Hepatocyte (in vitro differentiated cells): ENCODE measurements around the gene MAST2. TPM values are rescaled to one million over a fixed set of nuclear protein-coding genes. Genes with fewer than 3 reads are reported as not detected.

ENCODE experiments used
- DNase-seq: peaks from one replicate; pipeline ENCODE4 v3.0.0-alpha.2; 2016; ENCODE audit warnings: low spot score
- H2AFZ ChIP-seq: fragments of 200-600 bp; sonication (generic); 2 replicates; pipeline ENCODE4 v1.6.0; 2016; ENCODE audit warnings: antibody characterized with exemption, mild to moderate bottlenecking
- H3K27ac ChIP-seq: fragments of 200-600 bp; sonication (generic); 2 replicates; pipeline ENCODE4 v1.5.1; 2016; ENCODE audit warnings: mild to moderate bottlenecking
- H3K27me3 ChIP-seq: fragments of 200-600 bp; sonication (generic); 2 replicates; pipeline ENCODE4 v1.6.1; 2016
- H3K36me3 ChIP-seq: fragments of 200-600 bp; sonication (generic); replicated peaks from 2 replicates; pipeline ENCODE4 v1.5.1; 2016; ENCODE audit warnings: low read depth; ENCODE audit not compliant: insufficient read depth
- H3K4me1 ChIP-seq: fragments of 200-600 bp; sonication (generic); 2 replicates; pipeline ENCODE4 v1.5.1; 2016; ENCODE audit warnings: mild to moderate bottlenecking, moderate library complexity; ENCODE audit not compliant: insufficient read depth
- H3K4me2 ChIP-seq: fragments of 200-600 bp; sonication (generic); 2 replicates; pipeline ENCODE4 v1.6.0; 2016
- H3K4me3 ChIP-seq: fragments of 200-600 bp; sonication (generic); 2 replicates; pipeline ENCODE4 v1.5.1; 2016; ENCODE audit warnings: mild to moderate bottlenecking
- H3K79me2 ChIP-seq: fragments of 200-600 bp; sonication (generic); 2 replicates; pipeline ENCODE4 v1.6.0; 2017; ENCODE audit warnings: mild to moderate bottlenecking
- H3K9me2 ChIP-seq: fragments of 200-600 bp; sonication (generic); replicated peaks from 2 replicates; pipeline ENCODE4 v1.6.0; 2017; ENCODE audit warnings: mild to moderate bottlenecking; ENCODE audit not compliant: insufficient read depth
- H3K9me3 ChIP-seq: fragments of 200-600 bp; sonication (generic); 2 replicates; pipeline ENCODE4 v1.5.1; 2016; ENCODE audit warnings: low read depth, mild to moderate bottlenecking
- H4K20me1 ChIP-seq: fragments of 200-600 bp; sonication (generic); 2 replicates; pipeline ENCODE4 v1.6.0; 2016; ENCODE audit warnings: mild to moderate bottlenecking; ENCODE audit not compliant: insufficient read depth, poor library complexity, severe bottlenecking
- CTCF ChIP-seq: fragments of 200-600 bp; sonication (generic); IDR thresholded peaks from 2 replicates; pipeline ENCODE4 v1.5.1; 2016; ENCODE audit warnings: antibody characterized with exemption, mild to moderate bottlenecking; ENCODE audit not compliant: poor library complexity
- EZH2 ChIP-seq: fragments of 200-600 bp; sonication (generic); IDR thresholded peaks from 2 replicates; pipeline ENCODE4 v1.6.1; 2016; ENCODE audit warnings: antibody characterized with exemption, mild to moderate bottlenecking, borderline replicate concordance
- EZH2phosphoT487 ChIP-seq: fragments of 200-600 bp; sonication (generic); IDR thresholded peaks from one replicate; pipeline ENCODE4 v1.6.1; 2018; ENCODE audit warnings: antibody characterized with exemption, mild to moderate bottlenecking, low read depth, moderate library complexity; ENCODE audit not compliant: unreplicated experiment, severe bottlenecking
- WGBS: methylation state at CpG from one replicate; pipeline ENCODE4 v1.1.6; 2016; ENCODE audit warnings: low lambda C conversion rate; ENCODE audit errors: missing lambda C conversion rate; 5-methylcytosine and 5-hydroxymethylcytosine counted together
- polyA plus RNA-seq: library from polyadenylated mRNA; unstranded; fragments of >200 nt; fragmentation: Nextera tagmentation; extraction: Ambion mirVana; gene quantifications from 2 replicates; pipeline ENCODE4 v1.2.1, GENCODE V29; 2016
- total RNA-seq: library from RNA; depleted of rRNA; stranded (reverse); fragments of >200 nt; gene quantifications from 2 replicates; pipeline ENCODE4 v1.2.3, GENCODE V29; 2014

MAST2 gene
- total and polyA plus RNA-seq, 2 experiments from 2014 or later = 25.8 to 33.5 TPM

DNA sequence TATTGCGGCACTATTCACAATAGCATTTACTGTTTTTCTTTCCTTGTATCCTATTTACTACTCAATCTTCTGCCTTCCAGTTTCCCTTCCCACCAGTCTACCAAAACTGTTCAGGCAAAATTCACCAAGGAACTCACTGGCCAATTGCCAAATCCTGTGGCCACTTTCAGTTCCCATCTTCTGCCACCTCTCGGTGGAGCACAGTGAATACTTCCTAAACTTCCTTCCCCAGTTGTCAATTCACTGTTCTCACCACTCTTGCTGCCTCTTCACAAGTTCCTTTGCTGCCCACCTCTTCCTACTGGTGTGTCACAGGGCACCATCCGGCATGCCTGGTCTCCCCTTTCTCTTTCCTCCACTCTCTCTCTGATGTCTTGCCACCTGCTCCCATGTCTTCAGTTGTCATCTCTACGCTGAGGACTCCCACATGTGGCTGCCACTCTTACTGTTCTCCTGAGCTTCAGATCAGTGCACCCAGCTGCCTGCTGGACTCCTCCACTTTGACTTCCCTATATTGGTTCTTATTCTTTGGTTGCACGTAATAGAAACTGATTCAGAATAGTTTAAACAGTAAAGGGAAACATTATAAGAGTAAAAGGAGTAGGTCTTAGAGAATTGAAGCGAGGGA is 214.6 kb downstream of the MAST2 start:
- Histone ChIP-seq H4K20me1 (no peaks in the 10 kb centered on the region), H3K27me3 (no peaks in the 10 kb centered on the region), H3K27ac (no peak overlapping the region), H2AFZ (no peak overlapping the region), H3K4me3 (no peak overlapping the region), H3K4me2 (no peak overlapping the region), H3K79me2 (no peaks in the 10 kb centered on the region), H3K36me3 (no peaks in the 10 kb centered on the region), H3K9me3 (no peaks in the 10 kb centered on the region), H3K9me2 (no peaks in the 10 kb centered on the region), H3K4me1 (no peaks in the 10 kb centered on the region)
- no peak for TF ChIP-seq EZH2phosphoT487
- WGBS = 99% methylated on average over 6 of the region's 6 CpGs
- no peak for DNase-seq

- Histone ChIP-seq H2AFZ (no peak overlapping the region), H3K9me3 (no peaks in the 10 kb centered on the region), H3K79me2 (no peaks in the 10 kb centered on the region), H3K4me1 (no peaks in the 10 kb centered on the region), H3K27ac (peak overlapping the region; percentile 9), H3K4me2 (no peak overlapping the region), H3K4me3 (no peak overlapping the region), H3K27me3 (no peaks in the 10 kb centered on the region), H3K36me3 (no peaks in the 10 kb centered on the region), H3K9me2 (no peaks in the 10 kb centered on the region), H4K20me1 (no peaks in the 10 kb centered on the region)
- TF ChIP-seq EZH2 (no peak), CTCF (no peak), EZH2phosphoT487 (no peak)
- WGBS = 91% methylated on average over 7 of the region's 7 CpGs
- DNase-seq = no peak
Measured at GRCh38 chr1:46019348-46019747, 215.9 kb downstream of the MAST2 start.

DNA sequence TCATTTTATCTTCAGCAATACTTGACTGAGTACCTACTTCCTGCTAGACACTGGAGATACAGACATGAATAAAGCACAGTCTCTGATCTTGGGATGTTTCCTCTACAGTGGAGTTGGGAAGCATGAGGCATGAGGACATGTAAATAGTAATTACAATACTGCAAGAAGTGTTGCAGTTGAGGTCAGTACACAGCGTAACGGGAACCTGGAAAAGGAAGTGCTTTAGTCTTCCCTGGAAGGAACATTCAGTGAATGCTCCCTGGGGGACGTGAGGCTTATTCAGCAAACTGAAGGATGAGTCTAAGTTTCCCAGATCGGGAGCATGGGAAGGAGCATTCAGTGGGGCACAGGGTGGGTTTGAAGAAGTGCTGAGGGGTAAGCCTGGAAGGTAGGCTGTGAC is 216.6 kb downstream of the MAST2 start:
- Histone ChIP-seq H3K4me1 (no peaks in the 10 kb centered on the region), H3K27me3 (no peaks in the 10 kb centered on the region), H3K4me2 (no peak overlapping the region), H2AFZ (no peak overlapping the region), H3K79me2 (no peaks in the 10 kb centered on the region), H4K20me1 (no peaks in the 10 kb centered on the region), H3K36me3 (no peaks in the 10 kb centered on the region), H3K4me3 (no peak overlapping the region), H3K9me2 (no peaks in the 10 kb centered on the region), H3K9me3 (no peaks in the 10 kb centered on the region), H3K27ac (no peak overlapping the region)
- no peak for TF ChIP-seq EZH2
- TF ChIP-seq CTCF = no peak
- TF ChIP-seq EZH2phosphoT487 = no peak
- DNase-seq = no peak
- WGBS = 84% methylated on average over 4 of the region's 4 CpGs

GRCh38 chr1:46021046-46021996 is 217.9 kb downstream of the MAST2 start:
- Histone ChIP-seq H2AFZ (no peak overlapping the region), H3K4me2 (no peak overlapping the region), H3K36me3 (no peaks in the 10 kb centered on the region), H4K20me1 (no peaks in the 10 kb centered on the region), H3K4me3 (no peak overlapping the region), H3K9me2 (no peaks in the 10 kb centered on the region), H3K27me3 (no peaks in the 10 kb centered on the region), H3K79me2 (no peaks in the 10 kb centered on the region), H3K4me1 (no peaks in the 10 kb centered on the region), H3K9me3 (no peaks in the 10 kb centered on the region), H3K27ac (no peak overlapping the region)
- no peak for TF ChIP-seq EZH2
- TF ChIP-seq CTCF = no peak
- no peak for TF ChIP-seq EZH2phosphoT487
- 87% methylated on average over 2 of the region's 2 CpGs for WGBS
- no peak for DNase-seq
